ENCODE data around the gene XBP1.

DNA sequence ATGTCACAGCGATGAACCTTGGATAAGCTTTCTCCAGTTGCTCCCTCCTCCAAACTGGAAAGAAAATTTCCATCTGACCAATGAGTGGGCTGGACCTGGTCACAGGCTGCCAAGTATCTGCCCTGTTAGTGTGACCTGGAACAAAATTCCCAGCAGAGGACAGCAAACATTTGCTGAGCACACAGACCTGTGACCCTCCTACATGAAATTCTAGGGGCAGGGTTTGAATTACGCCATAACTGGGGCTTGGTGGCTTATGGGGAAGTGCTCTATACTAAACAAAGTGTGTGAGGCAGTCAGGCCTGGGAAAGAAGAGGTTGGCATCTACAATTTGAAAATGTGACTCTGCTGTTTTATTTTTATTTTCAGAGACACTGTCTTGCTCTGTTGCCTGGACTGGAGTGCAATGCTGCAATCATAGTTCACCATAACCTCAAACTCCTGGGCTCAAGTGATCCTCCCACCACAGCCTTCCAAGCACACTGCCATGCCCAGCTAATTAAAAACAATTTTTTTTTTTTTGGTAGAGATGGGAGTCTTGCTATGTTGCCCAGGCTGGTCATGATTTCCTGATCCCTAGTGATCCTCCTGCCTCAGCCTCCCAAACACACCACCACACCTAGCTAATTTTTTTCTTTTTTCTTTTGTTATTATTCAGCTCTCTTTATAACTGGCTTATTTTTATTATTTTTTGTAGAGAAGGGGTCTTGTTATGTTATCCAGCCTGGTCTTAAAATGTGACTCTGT, 13.6 kb upstream of the XBP1 start:
- no peak for TF ChIP-seq EZH2 (IDR thresholded peaks at IDR 0.05)
- TF ChIP-seq CTCF (IDR thresholded peaks at IDR 0.05 in 2 of 3, conservative IDR thresholded peaks at IDR 0.05 in 1 of 3; ENCODE audit: borderline replicate concordance in 1 of 3, insufficient read depth in 1 of 3, low read depth in 2 of 3, low read length in 2 of 3), result no peak
- TF ChIP-seq ATF3 (IDR thresholded peaks at IDR 0.05), result no peak
- no peak for TF ChIP-seq JUND (IDR thresholded peaks at IDR 0.05)
- TF ChIP-seq SIN3A (IDR thresholded peaks at IDR 0.05; ENCODE audit: low read depth), result no peak
- TF ChIP-seq CEBPB (IDR thresholded peaks at IDR 0.05; ENCODE audit: low read depth), result no peak
- no peak for TF ChIP-seq MAX (IDR thresholded peaks at IDR 0.05)
- TF ChIP-seq POLR2AphosphoS5 (IDR thresholded peaks at IDR 0.05; ENCODE audit: low read depth, low read length), result no peak
- no peak for TF ChIP-seq RAD21 (IDR thresholded peaks at IDR 0.05; ENCODE audit: low read depth)
- no peak for TF ChIP-seq YY1 (IDR thresholded peaks at IDR 0.05; ENCODE audit: extremely low read depth, insufficient replicate concordance, low read depth, low read length)
- TF ChIP-seq REST (IDR thresholded peaks at IDR 0.05; ENCODE audit: low read depth), result no peak
